SHP77 treated with DMSO at 0.1 percent for 48 hours (cell line): ENCODE measurements around the gene KRT81.
A peak's percentile ranks its signal among the peaks of the same experiment; 100 is the strongest.
"Not testable (repeated sequence)": the region's sequence is repeated elsewhere in the genome, so short reads cannot be mapped to it uniquely, and the experiment has no call there.

ENCODE experiments used
- DNase-seq: peaks from one replicate; lab custom pipeline; 2025; lab: John Stamatoyannopoulos, UW

Gene KRT81

DNA sequence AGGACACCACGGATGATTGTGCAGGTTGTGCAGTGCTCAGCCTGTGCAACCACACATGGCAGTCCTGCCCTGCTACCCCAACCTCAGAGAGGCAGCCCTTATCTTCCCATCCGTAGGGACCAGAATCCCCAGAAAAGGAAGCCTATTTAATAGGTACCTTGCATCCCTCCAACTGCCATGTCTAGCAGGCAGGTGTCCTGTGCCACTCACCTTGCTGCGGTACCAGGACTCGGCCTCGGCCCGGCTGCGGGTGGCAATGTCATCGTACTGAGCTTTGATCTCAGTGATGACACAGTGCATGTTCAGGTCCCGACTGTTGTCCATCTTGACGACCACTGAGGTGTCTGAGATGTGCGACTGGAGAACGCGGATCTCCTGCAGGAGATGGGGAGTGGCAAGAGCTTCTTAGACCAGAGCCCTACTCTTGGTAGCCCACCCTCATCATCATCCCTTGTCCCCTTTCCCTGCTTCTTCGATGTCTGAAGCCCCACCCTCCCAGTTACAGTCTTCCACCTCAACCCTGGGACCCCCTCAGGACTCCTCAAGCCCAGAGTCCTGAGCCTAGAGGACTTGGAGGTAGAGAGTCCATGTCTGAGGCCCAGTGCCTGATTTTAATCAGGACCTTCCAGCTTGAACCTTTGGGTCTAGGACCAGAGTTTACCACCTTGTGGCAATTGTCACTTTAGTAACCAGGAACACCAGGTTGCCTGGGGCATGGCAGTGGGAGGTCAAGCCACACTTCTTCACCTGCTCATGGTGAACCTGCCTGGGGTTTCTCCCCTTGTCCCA, 37.7 kb downstream of the KRT81 start:
- DNase-seq, result no peak

GRCh38 chr12:52252728-52253343, 38.5 kb downstream of the KRT81 start:
- no peak for DNase-seq

- DNase-seq, result not testable (repeated sequence)
Measured at GRCh38 chr12:52252175-52252615, 39.1 kb downstream of the KRT81 start.

DNA sequence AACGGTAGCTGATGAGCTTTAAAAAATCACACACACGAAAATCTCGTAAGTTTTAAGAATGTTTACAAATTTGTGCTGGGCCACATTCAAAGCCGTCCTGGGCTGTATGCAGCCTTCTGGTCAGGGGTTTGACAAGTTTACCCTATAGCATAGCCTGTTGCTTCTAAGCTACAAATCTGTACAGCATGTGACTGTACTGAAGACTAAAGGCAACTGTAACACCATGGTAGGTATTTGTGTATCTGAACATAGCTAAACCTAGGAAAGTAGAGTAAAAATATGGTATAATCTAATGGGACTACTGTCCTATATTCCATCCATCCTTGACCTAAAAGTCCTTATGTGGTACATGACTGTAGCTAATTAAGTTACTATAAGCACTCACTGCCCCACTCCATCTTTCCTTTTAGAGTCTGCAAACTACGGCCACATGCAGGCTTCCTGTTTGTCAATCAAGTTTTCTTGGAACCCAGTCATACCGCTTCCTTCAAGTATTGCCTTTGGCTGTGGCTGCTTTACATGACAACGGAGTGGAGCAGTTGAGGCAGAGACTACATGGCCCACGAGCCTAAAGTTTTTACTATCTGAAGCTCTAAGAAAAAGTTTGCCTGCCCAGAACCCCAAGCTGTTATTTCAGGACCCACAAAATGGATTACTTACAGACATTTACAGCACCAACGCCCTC, 39.8 kb downstream of the KRT81 start:
- no peak for DNase-seq

- no peak for DNase-seq
Measured at GRCh38 chr12:52250048-52250990, 41.0 kb downstream of the KRT81 start.

- no peak for DNase-seq
Measured at GRCh38 chr12:52249511-52250047, 41.8 kb downstream of the KRT81 start.

- no peak for DNase-seq
Measured at GRCh38 chr12:52248541-52249461, 42.5 kb downstream of the KRT81 start.

DNA sequence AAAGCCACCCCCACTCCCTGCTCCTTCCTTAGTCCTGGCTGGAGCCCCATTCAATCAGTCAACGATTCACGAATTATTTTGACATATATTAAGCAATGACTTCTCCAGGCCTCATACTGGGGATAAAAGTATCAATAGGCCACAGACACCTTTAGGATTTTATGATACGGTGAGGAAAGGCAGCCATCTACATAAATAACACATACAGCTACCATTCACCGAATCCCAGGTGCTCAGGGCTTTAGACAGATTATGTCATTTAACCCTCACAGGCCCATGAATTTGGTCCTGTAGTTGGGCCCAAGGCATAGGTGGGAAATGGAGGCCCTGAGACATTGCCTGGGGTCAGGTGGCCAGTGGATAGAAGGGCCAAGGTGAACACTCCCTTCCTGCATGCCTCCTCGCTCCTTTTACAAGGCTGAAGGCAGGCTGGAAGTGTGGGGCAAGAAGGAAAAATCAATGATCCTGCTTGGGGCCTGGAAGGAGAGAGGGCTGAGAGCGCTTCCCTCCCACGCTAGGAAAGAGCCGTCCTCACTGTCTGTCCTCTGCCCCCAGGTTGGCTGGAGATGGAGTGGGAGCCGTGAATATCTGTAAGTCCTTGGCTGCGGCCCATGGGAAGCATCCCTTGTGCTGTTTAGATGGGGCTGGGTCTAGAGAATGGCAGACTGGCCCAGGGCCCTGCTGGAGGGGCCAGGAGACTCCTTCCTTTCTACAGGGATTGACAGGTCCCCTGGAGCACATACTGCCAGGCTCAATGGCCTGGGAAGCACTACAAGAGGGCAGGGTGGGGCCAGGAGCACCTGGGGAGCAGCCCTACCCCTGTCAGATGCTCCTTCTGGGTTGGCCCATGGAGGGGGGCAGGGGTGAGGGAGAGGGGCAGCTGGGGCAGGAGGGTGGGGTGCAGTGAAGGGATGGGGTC, 43.5 kb downstream of the KRT81 start:
- peak; percentile 74 for DNase-seq

DNA sequence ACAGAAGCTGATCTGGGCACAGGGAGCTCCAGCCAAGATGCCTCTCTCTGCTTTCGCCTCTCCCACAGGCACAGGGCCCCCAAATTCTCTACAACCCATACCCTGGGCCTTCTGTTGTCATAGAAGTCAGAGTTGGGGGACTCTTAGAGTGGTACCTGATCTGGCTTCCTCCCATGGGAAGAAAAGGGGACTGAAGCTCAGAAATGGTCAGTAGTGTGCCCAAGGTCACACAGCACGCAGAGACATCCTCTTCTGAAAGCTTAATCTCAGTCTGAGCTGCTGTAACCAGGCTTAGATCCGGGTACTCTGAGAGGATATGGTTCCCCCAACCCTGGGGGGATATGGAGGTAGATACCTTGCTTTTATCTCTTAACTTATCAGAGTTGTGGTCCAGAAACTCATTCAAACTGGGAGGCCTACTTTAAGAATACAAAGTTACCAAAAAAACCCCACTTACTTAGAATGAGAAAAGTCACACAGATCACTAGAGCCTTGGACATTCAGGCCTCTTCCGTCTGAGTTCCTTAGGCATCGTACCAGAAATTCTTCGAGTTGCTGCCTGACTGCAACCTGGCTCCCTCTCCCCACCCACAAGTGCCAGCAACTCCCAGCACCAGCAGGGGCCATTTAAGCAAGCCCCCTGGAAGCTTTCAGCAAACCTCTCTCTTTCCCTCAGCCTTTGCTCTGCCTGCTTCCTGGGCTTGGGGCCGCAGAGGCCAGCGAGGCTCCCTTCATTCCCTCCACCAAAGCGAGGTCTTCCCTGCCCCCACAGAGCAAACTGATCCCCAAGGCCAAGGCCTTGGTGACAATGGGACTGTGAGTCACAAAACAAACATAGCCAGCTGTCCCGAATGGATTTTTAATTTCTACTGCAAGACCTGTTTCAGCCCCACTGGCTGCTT, 44.4 kb downstream of the KRT81 start:
- peak; percentile 88 for DNase-seq

DNA sequence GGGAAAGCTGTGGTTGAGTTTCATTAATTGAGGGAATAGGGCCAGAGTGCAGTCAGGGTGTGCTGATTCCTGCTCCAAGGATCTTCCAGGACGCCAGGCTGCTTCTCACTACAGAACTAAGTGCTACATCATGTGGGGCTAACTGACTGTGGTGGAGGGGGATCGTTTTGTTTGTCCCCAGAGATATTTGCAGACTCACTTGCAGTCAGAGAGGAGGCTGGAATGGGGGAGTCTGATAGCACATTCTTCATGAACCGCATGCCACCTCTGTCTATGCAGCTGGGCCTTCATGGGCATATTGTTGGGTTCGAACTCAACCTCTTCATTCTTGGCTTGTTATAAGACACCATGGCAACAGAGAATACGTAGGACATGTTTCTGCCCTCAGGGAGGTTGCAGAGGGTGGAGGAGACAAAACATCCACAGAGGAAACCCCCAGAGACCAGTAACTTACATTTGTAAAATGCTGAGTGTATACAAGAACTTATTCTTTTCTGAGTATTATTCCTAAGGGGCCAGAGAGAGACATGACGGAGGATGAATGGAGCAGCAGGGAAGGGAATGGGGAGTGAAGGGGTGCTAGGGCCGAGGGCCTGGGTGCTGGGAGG, 45.3 kb downstream of the KRT81 start:
- DNase-seq, result no peak

DNA sequence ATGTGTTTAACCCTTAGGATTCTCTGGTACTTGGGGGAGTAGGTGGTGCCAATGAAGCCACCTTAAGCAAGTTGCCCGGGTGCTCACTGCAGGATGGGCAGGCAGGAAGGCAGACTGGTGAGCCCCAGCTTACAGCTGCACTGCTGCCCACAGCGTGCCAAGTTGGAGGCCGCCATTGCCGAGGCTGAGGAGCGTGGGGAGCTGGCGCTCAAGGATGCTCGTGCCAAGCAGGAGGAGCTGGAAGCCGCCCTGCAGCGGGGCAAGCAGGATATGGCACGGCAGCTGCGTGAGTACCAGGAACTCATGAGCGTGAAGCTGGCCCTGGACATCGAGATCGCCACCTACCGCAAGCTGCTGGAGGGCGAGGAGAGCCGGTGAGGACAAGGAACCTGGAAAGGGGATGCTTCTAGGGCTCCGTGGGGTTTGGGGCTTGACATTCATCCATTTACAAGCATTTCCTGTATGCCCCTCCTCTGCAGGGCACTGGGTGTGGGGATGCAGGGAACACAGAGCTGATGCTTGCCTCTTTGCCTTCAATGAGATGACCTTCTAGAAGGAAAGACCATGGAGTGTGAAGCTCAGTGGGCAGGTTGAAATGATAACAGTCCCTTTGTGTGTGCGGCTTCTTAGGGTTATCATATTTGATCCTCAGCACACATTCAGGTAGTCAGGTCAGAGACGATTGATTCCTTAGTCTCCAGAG, 45.9 kb downstream of the KRT81 start:
- peak; percentile 43 for DNase-seq

DNA sequence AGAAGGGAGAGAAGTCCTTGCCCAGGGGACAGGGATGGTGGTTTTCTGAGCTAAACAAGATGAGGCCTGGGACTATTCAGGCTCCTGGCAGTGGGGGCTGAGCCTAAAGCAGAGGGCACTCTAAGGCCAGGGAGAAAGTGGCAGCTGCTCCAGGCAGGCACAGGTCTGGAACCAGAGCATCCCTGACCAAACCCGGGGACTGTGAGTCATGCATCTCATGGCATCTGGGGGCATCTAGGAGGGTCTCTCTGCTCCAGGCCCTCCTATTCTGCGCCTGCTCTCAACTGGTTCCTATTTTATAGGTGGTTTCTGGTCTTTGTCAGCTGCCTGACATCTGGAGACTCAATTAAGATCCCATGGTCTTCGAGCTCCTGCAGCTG, 46.7 kb downstream of the KRT81 start:
- DNase-seq, result no peak

DNA sequence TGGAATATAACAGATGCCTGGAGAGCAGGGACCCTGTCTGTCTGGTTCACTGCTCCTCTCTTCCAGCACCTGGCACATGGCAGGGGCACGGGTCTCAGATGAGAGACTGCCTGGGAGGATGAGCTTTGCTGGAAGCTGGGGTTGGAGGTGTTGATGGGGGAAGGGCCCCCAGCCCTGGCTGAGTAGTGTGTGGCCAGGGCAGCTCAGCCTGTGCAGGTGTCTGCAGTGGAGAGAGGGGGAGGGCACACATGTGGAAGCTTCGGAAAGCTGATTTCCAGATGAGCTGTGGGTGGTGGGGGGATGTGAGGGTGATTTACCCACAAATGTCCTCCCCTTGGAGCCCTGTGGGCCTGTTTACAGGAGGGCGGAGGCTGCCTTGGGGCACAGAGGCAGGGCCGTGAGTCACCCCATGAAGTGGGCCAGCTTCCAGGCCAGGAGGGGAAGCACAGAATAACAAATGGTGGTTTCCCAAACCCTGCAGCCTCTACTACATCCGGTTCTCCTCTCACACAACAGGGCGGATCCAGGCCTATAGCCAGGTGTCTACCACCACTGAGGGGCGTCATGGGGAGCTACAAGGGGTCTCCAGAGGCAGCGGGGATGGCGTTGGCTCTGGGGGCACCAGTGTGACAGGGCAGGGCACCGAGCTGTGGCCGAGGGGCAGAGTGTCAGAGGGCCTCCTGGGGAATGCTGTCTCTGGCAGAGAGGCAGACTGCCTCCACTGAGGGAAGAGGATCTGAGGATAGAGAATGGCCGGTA, 47.3 kb downstream of the KRT81 start:
- peak; percentile 83 for DNase-seq

DNA sequence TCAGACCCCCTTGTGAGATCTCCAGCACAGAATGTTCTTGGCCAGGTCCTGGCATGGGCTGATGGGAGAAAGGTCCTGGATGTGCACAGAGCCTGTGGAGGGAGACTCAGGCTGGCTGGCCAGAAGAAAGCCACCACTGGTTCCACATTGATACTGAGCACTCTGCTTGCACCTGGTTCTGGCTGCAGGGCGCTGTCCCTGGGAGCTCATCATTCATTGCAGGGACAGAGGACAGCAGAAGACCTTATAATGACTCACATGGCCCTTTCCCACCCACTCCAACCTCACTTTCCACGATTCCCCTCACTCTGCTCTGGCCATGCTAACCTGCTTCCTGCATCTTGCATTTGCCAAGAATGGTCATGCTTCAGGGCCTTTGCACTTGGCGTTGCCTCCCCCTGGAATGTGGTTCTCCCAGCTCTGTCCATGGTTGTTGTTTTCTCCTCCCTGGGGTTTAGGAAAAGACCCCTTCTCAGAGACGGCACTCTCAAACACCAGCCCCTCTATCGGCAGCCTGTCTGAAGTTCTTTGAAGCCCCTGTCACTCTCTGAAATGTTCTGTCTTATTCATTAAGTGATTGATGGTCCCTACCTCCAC, 48.0 kb downstream of the KRT81 start:
- DNase-seq, result no peak

DNA sequence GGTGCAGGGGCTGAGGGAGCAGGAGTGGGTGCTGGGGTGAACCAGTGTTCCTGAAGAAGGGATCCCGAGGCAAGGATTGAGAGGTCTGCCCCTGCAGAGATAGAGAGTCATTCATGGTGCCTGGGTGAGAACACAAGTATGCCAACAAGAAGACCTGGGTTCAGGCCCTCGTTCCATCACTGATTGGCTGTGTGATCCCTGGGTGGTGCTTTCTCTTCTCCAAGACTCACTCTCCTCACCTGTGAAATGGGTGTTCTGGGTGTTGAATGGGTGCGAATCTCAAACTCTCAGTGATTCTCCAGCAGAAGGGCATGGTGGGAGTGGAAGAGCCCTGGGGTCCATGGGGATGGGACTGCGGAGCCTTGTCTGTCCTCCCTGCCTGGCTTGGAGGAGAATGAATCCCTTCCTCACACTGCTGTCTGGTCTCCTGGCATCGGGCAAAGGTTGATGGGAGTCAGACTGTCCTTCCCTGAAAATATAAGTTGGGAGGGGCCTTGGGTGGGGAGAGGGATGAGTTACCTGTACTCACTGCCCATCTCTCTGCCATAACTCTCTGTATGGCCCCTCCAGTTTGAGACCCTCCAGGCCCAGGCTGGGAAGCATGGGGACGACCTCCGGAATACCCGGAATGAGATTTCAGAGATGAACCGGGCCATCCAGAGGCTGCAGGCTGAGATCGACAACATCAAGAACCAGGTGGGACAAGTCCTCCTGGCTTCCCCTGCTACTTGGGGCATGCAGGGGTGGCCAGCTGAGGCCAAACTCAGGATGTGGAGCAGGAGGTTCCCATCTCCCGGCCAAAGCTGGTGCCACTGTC, 48.7 kb downstream of the KRT81 start:
- DNase-seq, result no peak
